Testis (tissue), 3 donors: ENCODE measurements around the gene GNGT2. TPM values are rescaled to one million over a fixed set of nuclear protein-coding genes. Genes with fewer than 3 reads are reported as not detected.

ENCODE experiments used
- DNase-seq: peaks from one replicate; pipeline ENCODE4 v3.0.0-alpha.2; 2019
- H3K27ac ChIP-seq, 2 donors: fragments of 200-600 bp; sonication (generic); one replicate each; pipeline ENCODE4 v1.5.1; 2019
- H3K27me3 ChIP-seq: fragments of 200-600 bp; sonication (generic); one replicate; pipeline ENCODE4 v1.5.1; 2019
- H3K36me3 ChIP-seq: fragments of 200-600 bp; sonication (generic); one replicate; pipeline ENCODE4 v1.5.1; 2017; ENCODE audit warnings: low read depth; ENCODE audit errors: missing control alignments
- H3K4me1 ChIP-seq: fragments of 200-600 bp; sonication (generic); one replicate; pipeline ENCODE4 v1.5.1; 2019
- H3K4me3 ChIP-seq, 2 donors: fragments of 200-600 bp; sonication (generic); one replicate each; pipeline ENCODE4 v1.5.1; 2017 to 2019
- H3K9me3 ChIP-seq: fragments of 200-600 bp; sonication (generic); one replicate; pipeline ENCODE4 v1.5.1; 2017
- CTCF ChIP-seq, 3 experiments: fragments of 450-650 bp in 2 of 3; fragments of 200-600 bp in 1 of 3; sonication (generic) in 1 of 3; IDR thresholded peaks; one replicate each; pipeline ENCODE4 v1.5.1; 2016 to 2019; ENCODE audit warnings: antibody characterized with exemption in 3 of 3, mild to moderate bottlenecking in 2 of 3, moderate library complexity in 1 of 3
- POLR2A ChIP-seq: fragments of 450-650 bp; IDR thresholded peaks from one replicate; pipeline ENCODE4 v1.6.1; 2017; ENCODE audit warnings: antibody characterized with exemption, mild to moderate bottlenecking, moderate library complexity
- WGBS, 2 donors: methylation state at CpG; one replicate each; pipeline ENCODE4 v1.1.5; 2018; 5-methylcytosine and 5-hydroxymethylcytosine counted together
- intact Hi-C: fragments of 100-400 bp; cut with DNase I; formaldehyde crosslinking; loops from one replicate; pipeline ENCODE4 v1.15.1; 2023; ENCODE audit warnings: low total_unique reads
- polyA plus RNA-seq: library from polyadenylated mRNA; stranded (reverse); fragments of 350-450 nt; fragmentation: Illumina TruSeq; extraction: RNeasy Lipid Tissue Mini Kit (QIAGEN cat#74804); gene quantifications from one replicate; pipeline ENCODE4 v1.2.3, GENCODE V29; 2014; ENCODE audit warnings: low read depth, low replicate concordance; ENCODE audit not compliant: insufficient read depth
- total RNA-seq, 2 donors: library from RNA; depleted of rRNA; stranded (reverse); fragments of >200 nt; gene quantifications; one replicate each; pipeline ENCODE4 v1.2.3, GENCODE V29; 2016

GNGT2 gene
- total and polyA plus RNA-seq, 3 donors from 2014 or later: 0.68 to 2.2 TPM; not detected in 1

DNA sequence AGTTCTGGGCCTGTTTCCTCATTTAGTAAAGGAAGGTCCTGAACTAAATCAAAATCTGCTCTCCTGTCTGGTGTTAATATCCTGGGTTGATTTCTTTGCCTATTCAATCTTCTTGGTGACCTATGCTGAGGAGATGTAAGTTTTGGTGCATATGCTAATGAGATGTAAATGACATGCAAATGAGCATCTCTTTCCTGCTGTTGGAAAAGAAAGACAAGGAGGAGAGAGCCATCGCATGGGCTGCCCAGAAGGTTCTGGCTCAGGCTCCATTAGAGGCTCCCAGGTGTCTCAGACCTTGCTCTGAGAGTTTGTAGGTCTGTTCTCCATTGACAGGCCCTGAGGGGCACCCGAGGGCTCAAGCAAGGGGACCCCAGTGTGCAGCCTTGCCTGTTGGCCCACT lies 3.5 kb upstream of the GNGT2 start:
- intact Hi-C loops: no loop called here
- Histone ChIP-seq H3K27ac (no peak overlapping the region), H3K4me3 (no peak overlapping the region), H3K27me3 (no peaks in the 10 kb centered on the region), H3K36me3 (no peaks in the 10 kb centered on the region), H3K4me1 (peaks cover 3% of the 10 kb centered on the region), H3K9me3 (no peaks in the 10 kb centered on the region)
- 88 to 96% methylated on average over 2 of the region's 2 CpGs for WGBS, 2 donors
- TF ChIP-seq CTCF (IDR thresholded peaks at IDR 0.05): no peak
- no peak for TF ChIP-seq POLR2A
- DNase-seq: no peak

- 76 to 82% methylated on average over 3 to 5 of the region's 5 CpGs for WGBS, 2 donors
- H3K4me3 ChIP-seq: no peak overlapping the region
- H3K36me3 ChIP-seq: no peaks in the 10 kb centered on the region
- TF ChIP-seq CTCF (IDR thresholded peaks at IDR 0.05) (no peak), POLR2A (no peak)
- no peak for DNase-seq
- no peaks in the 10 kb centered on the region for H3K27me3 ChIP-seq
- no peak overlapping the region for H3K27ac ChIP-seq
- intact Hi-C loops: no loop called here
- no peaks in the 10 kb centered on the region for H3K9me3 ChIP-seq
- peaks cover 3% of the 10 kb centered on the region for H3K4me1 ChIP-seq
Observed at GRCh38 chr17:49213399-49213798, 3.0 kb upstream of the GNGT2 start.

- no peak overlapping the region for H3K27ac ChIP-seq
- TF ChIP-seq CTCF (IDR thresholded peaks at IDR 0.05) (no peak), POLR2A (no peak)
- DNase-seq: no peak
- H3K9me3 ChIP-seq: no peaks in the 10 kb centered on the region
- intact Hi-C loops: no loop called here
- H3K27me3 ChIP-seq: no peaks in the 10 kb centered on the region
- 86 to 89% methylated on average over 10 of the region's 10 CpGs for WGBS, 2 donors
- H3K36me3 ChIP-seq: no peaks in the 10 kb centered on the region
- no peak overlapping the region for H3K4me3 ChIP-seq
- H3K4me1 ChIP-seq: peaks cover 3% of the 10 kb centered on the region
Observed at GRCh38 chr17:49209061-49209571, 1.3 kb downstream of the GNGT2 start.

DNA sequence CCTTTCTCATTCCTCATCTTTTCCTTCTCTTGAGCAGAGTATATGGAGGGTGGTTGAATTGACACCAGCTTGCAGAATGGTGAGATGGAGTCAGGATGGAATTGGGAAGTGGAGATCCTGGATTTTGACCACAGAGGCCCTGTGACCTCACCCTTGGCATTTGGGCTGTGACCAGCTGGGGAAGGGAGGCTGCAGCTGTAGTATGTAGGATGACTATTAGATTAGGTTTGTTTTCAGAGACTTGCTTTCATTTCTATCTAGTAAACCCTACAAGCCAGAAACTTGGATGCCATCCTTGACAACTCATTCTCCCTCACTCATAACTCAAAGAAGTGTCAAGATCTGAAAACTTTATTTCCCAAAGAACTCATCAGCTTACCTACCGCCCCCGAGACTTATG lies 5.9 kb downstream of the GNGT2 start:
- H3K4me3 ChIP-seq: no peak overlapping the region
- H3K4me1 ChIP-seq: no peaks in the 10 kb centered on the region
- no peak for DNase-seq
- H3K27me3 ChIP-seq: no peaks in the 10 kb centered on the region
- no peak overlapping the region for H3K27ac ChIP-seq
- H3K9me3 ChIP-seq: no peaks in the 10 kb centered on the region
- no peaks in the 10 kb centered on the region for H3K36me3 ChIP-seq
- TF ChIP-seq POLR2A: no peak
- TF ChIP-seq CTCF (IDR thresholded peaks at IDR 0.05): no peak
- 100% methylated on average over 2 of the region's 2 CpGs for WGBS, 2 donors
- intact Hi-C loops: no loop called here

DNA sequence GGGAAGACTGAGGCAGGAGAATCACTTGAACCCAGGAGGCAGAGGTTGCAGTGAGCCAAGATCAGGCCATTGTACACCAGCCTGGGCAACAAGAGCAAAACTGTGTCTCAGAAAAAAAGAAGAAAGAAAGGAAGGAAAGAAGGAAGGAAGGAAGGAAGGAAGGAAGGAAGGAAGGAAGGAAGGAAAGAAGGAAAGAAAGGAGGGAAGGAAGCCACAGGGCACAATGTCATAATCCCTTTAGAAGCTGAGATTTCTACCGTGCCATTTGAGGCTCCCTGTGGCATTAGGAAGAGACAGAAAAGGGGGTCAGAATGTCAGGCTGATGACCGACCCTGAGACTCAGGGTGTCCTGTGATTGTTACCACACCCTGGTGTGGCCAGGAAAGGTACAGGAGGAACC lies 6.6 kb downstream of the GNGT2 start:
- no peak overlapping the region for H3K4me3 ChIP-seq
- intact Hi-C loops: no loop called here
- no peaks in the 10 kb centered on the region for H3K4me1 ChIP-seq
- H3K9me3 ChIP-seq: no peaks in the 10 kb centered on the region
- no peaks in the 10 kb centered on the region for H3K36me3 ChIP-seq
- DNase-seq: no peak
- H3K27me3 ChIP-seq: no peaks in the 10 kb centered on the region
- no peak overlapping the region for H3K27ac ChIP-seq
- no peak for TF ChIP-seq POLR2A
- no peak for TF ChIP-seq CTCF (IDR thresholded peaks at IDR 0.05)
- 72 to 90% methylated on average over 2 of the region's 2 CpGs for WGBS, 2 donors
